Measurements from ENCODE around the gene CPOX.

Gene CPOX

DNA sequence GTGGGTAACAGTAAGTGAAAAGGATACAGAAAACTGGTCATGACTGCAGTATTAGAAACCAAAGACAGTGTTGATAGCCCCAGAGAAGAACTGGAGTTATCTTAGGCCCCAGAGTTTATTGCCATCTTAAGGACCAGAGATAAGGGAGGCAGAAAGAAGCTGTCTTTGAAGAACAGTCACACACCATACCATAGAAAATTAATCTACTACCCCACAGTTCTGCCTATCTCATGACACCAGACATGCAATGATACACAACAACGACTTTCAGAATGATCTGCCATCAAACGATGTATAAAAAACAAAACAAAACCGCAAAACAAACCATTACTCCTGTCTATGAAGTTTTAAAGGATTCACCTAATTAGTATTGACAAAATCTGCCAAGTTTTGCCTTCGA, 9.6 kb downstream of the CPOX start:
- Histone ChIP-seq H3K4me3 (replicated peaks; ENCODE audit: low read depth, low read length) (no peak overlapping the region), H3K36me3 (ENCODE audit: control insufficient read depth, insufficient read depth, low read length) (peaks cover 12% of the 10 kb centered on the region), H3K27me3 (replicated peaks; ENCODE audit: control insufficient read depth, insufficient read depth, low read length) (no peaks in the 10 kb centered on the region)
- no peak for DNase-seq (ENCODE audit: extremely low read depth, insufficient read length)
- TF ChIP-seq CTCF (IDR thresholded peaks at IDR 0.05; ENCODE audit: insufficient read depth, low read length, poor library complexity, severe bottlenecking): no peak

- no peak for TF ChIP-seq CTCF (IDR thresholded peaks at IDR 0.05; ENCODE audit: insufficient read depth, low read length, poor library complexity, severe bottlenecking)
- no peaks in the 10 kb centered on the region for H3K27me3 ChIP-seq (replicated peaks; ENCODE audit: control insufficient read depth, insufficient read depth, low read length)
- DNase-seq (ENCODE audit: extremely low read depth, insufficient read length): no peak
Measured at GRCh38 chr3:98582042-98582441, 11.4 kb downstream of the CPOX start.

GRCh38 chr3:98581474-98581873, 11.9 kb downstream of the CPOX start:
- Histone ChIP-seq H3K27me3 (replicated peaks; ENCODE audit: control insufficient read depth, insufficient read depth, low read length) (no peaks in the 10 kb centered on the region), H3K4me3 (replicated peaks; ENCODE audit: low read depth, low read length) (no peak overlapping the region), H3K36me3 (ENCODE audit: control insufficient read depth, insufficient read depth, low read length) (peaks cover 16% of the 10 kb centered on the region)
- no peak for TF ChIP-seq CTCF (IDR thresholded peaks at IDR 0.05; ENCODE audit: insufficient read depth, low read length, poor library complexity, severe bottlenecking)
- DNase-seq (ENCODE audit: extremely low read depth, insufficient read length): no peak

More at GRCh38 chr3:98582042-98582441, 11.4 kb downstream of the CPOX start:
- H3K36me3 ChIP-seq (ENCODE audit: control insufficient read depth, insufficient read depth, low read length): peaks cover 16% of the 10 kb centered on the region
- H3K4me3 ChIP-seq (replicated peaks; ENCODE audit: low read depth, low read length): no peak overlapping the region

GRCh38 chr3:98580401-98581386, 12.7 kb downstream of the CPOX start:
- no peak overlapping the region for H3K4me3 ChIP-seq (replicated peaks; ENCODE audit: low read depth, low read length)
- H3K27me3 ChIP-seq (replicated peaks; ENCODE audit: control insufficient read depth, insufficient read depth, low read length): no peaks in the 10 kb centered on the region
- no peak for DNase-seq (ENCODE audit: extremely low read depth, insufficient read length)
- TF ChIP-seq CTCF (IDR thresholded peaks at IDR 0.05; ENCODE audit: insufficient read depth, low read length, poor library complexity, severe bottlenecking): no peak
- peaks cover 15% of the 10 kb centered on the region for H3K36me3 ChIP-seq (ENCODE audit: control insufficient read depth, insufficient read depth, low read length)

DNA sequence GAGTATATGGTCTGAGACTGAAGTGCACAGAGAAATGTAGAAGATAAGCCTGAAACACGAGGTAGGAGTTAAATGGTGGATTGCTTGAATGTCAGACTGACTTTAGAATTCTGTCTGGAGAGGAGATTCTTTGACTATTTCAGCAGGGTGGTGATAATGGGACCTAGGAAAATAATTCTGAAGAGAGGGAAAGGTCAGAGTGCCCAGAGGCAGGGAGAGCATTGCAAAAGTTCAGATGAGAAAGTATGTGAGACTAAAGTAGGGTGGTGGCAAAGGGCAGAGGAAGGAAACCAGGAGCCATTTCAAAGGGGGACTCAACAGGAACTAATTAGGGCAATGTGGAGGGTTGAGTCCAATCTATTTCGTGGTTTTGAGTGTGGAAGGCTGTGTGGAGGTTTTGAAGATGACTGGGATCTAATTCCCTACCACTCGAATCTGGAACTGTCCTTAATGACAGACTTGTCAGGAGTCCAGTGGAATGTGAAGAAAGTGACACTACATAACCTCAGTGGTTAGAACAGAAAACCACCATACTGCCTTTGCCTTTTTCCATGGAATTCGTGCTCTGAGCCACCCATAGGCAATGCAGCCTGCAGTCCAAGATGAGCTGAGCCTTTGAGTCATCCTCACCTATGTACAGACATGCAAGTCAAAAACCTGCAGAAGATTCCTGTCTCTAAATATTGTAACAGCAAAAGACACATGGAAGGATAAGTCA, 16.1 kb downstream of the CPOX start:
- Histone ChIP-seq H3K4me3 (replicated peaks; ENCODE audit: low read depth, low read length) (no peak overlapping the region), H3K27me3 (replicated peaks; ENCODE audit: control insufficient read depth, insufficient read depth, low read length) (no peaks in the 10 kb centered on the region), H3K36me3 (ENCODE audit: control insufficient read depth, insufficient read depth, low read length) (peaks cover 12% of the 10 kb centered on the region)
- no peak for DNase-seq (ENCODE audit: extremely low read depth, insufficient read length)
- TF ChIP-seq CTCF (IDR thresholded peaks at IDR 0.05; ENCODE audit: insufficient read depth, low read length, poor library complexity, severe bottlenecking): no peak
